Neural cell (in vitro differentiated cells): ENCODE measurements around the gene PLAU. TPM values are rescaled to one million over a fixed set of nuclear protein-coding genes. Genes with fewer than 3 reads are reported as not detected.

Experiments used
- H2AFZ ChIP-seq: fragments of 200-600, 300-800 bp; sonication (generic), shearing (Covaris generic); 2 replicates; pipeline ENCODE4 v1.6.0; 2014; ENCODE audit warnings: low read depth, mild to moderate bottlenecking, antibody characterized with exemption, low read length, moderate library complexity
- H3F3A ChIP-seq: fragments of 200-600 bp; shearing (Covaris generic); 2 replicates; pipeline ENCODE4 v1.6.1; 2016; ENCODE audit warnings: mild to moderate bottlenecking, moderate library complexity, mixed read lengths, antibody characterized with exemption, low read length; ENCODE audit not compliant: insufficient read depth, poor library complexity, severe bottlenecking
- H3K27ac ChIP-seq: fragments of 200-600, 300-800 bp; sonication (generic), shearing (Covaris generic); 2 replicates; pipeline ENCODE4 v1.5.1; 2014; ENCODE audit warnings: mild to moderate bottlenecking, low read length, moderate library complexity
- H3K27me3 ChIP-seq: fragments of 300-800, 200-600 bp; sonication (generic), shearing (Covaris generic); 2 replicates; pipeline ENCODE4 v1.6.0; 2014; ENCODE audit warnings: mild to moderate bottlenecking, low read depth, low read length, moderate library complexity; ENCODE audit not compliant: insufficient read depth
- H3K36me3 ChIP-seq: fragments of 300-800, 200-600 bp; sonication (generic), shearing (Covaris generic); 2 replicates; pipeline ENCODE4 v1.5.1; 2014; ENCODE audit warnings: mild to moderate bottlenecking, antibody characterized with exemption, low read length, moderate library complexity; ENCODE audit not compliant: insufficient read depth
- H3K4me2 ChIP-seq: fragments of 300-800, 200-600 bp; sonication (generic), shearing (Covaris generic); 2 replicates; pipeline ENCODE4 v1.6.0; 2014; ENCODE audit warnings: mild to moderate bottlenecking, low read length
- H3K4me3 ChIP-seq: fragments of 300-800, 200-600 bp; sonication (generic), shearing (Covaris generic); 2 replicates; pipeline ENCODE4 v1.5.1; 2014; ENCODE audit warnings: mild to moderate bottlenecking, low read length, moderate library complexity
- H3K79me2 ChIP-seq: fragments of 200-600 bp; shearing (Covaris generic); replicated peaks from 2 replicates; pipeline ENCODE4 v1.6.0; 2014; ENCODE audit warnings: mild to moderate bottlenecking, low read length, moderate library complexity; ENCODE audit not compliant: insufficient read depth
- H3K9ac ChIP-seq: fragments of 300-800, 200-600 bp; sonication (generic), shearing (Covaris generic); 2 replicates; pipeline ENCODE4 v1.6.1; 2016; ENCODE audit warnings: mild to moderate bottlenecking, low read length, mixed read lengths
- H3K9me2 ChIP-seq: fragments of 200-600 bp; shearing (Covaris generic); 2 replicates; pipeline ENCODE4 v1.6.1; 2016; ENCODE audit warnings: mild to moderate bottlenecking, low read length, mixed read lengths; ENCODE audit not compliant: insufficient read depth
- H3K9me3 ChIP-seq: fragments of 200-600, 300-800 bp; sonication (generic), shearing (Covaris generic); 2 replicates; pipeline ENCODE4 v1.6.1; 2016; ENCODE audit warnings: mild to moderate bottlenecking, mixed run types, low read length, moderate library complexity, mixed read lengths
- H4K20me1 ChIP-seq: fragments of 200-600 bp; shearing (Covaris generic); 2 replicates; pipeline ENCODE4 v1.6.1; 2016; ENCODE audit warnings: mild to moderate bottlenecking, mixed run types; ENCODE audit not compliant: insufficient read depth
- EP300 ChIP-seq: fragments of 450-650 bp; conservative IDR thresholded peaks from 2 replicates; pipeline ENCODE4 v1.6.1; 2014; ENCODE audit warnings: antibody characterized with exemption, mild to moderate bottlenecking, moderate library complexity; ENCODE audit not compliant: poor library complexity, severe bottlenecking
- EZH2 ChIP-seq: fragments of 200-600, 300-800 bp; shearing (Covaris generic), sonication (generic); IDR thresholded peaks from 2 replicates; pipeline ENCODE4 v1.6.1; 2014; ENCODE audit warnings: antibody characterized with exemption, low read length, borderline replicate concordance, mild to moderate bottlenecking; ENCODE audit not compliant: insufficient read depth, poor library complexity, severe bottlenecking
- MXI1 ChIP-seq: fragments of 450-650 bp; conservative IDR thresholded peaks from 2 replicates; pipeline ENCODE4 v1.6.1; 2014; ENCODE audit warnings: antibody characterized with exemption, mild to moderate bottlenecking; ENCODE audit not compliant: poor library complexity, severe bottlenecking
- POLR2AphosphoS5 ChIP-seq: IDR thresholded peaks from 2 replicates; pipeline ENCODE4 v1.6.1; 2012
- RAD21 ChIP-seq: fragments of 450-650 bp; conservative IDR thresholded peaks from 2 replicates; pipeline ENCODE4 v1.6.1; 2014; ENCODE audit warnings: antibody characterized with exemption, mild to moderate bottlenecking, moderate library complexity
- SMC3 ChIP-seq: fragments of 450-650 bp; conservative IDR thresholded peaks from 2 replicates; pipeline ENCODE4 v1.6.1; 2014; ENCODE audit warnings: antibody characterized with exemption, mild to moderate bottlenecking, moderate library complexity; ENCODE audit not compliant: poor library complexity
- TAF1 ChIP-seq: IDR thresholded peaks from 2 replicates; pipeline ENCODE4 v1.6.1; 2012; ENCODE audit warnings: low read depth
- polyA plus RNA-seq: library from polyadenylated mRNA; depleted of rRNA; stranded (reverse); fragments of >200 nt; gene quantifications from 2 replicates; pipeline ENCODE4 v1.2.3, GENCODE V29; 2014
- TF ChIP-seq, protein P1 (sequence below): fragments of 450-650 bp; IDR thresholded peaks from 2 replicates; pipeline ENCODE4 v1.5.1; 2014; ENCODE audit warnings: antibody characterized with exemption, mild to moderate bottlenecking, moderate library complexity; ENCODE audit not compliant: poor library complexity, severe bottlenecking
- TF ChIP-seq, protein P2 (sequence below): IDR thresholded peaks from 2 replicates; pipeline ENCODE4 v1.6.1; 2012; ENCODE audit warnings: borderline replicate concordance

The PLAU gene
- polyA plus RNA-seq, 1 donor from 2014 or later = 1.1 TPM

DNA sequence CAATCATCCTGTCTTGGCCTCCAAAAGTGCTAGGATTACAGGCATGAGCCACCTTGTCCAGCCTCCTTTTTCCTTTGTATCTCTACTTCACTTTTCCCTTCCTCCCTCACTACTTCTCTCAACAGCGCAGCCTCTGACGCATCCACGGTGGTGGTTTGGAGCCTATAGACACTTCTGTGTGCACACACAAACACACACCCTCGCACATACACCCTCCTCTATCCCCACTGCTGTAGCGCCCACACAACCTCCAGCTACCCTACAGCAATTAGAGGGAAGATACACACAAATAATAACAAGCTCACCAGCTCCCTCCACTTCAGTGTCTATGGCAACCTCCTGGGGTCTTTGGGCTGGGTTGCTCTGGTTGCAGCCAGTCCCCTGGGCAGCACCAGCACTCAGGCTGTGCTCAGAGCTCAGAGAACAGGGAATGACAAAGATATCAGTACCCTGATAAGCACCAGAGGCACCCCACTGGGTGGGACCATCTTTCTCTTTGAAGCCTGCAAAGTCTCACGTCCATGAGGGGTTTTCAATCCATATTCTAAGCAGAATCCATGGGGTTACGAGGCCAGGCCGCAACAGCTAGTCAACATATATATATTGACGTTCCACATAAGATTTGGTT is 33.3 kb upstream of the PLAU start:
- no peak overlapping the region for H3K4me2 ChIP-seq
- H3K27me3 ChIP-seq = no peaks in the 10 kb centered on the region

DNA sequence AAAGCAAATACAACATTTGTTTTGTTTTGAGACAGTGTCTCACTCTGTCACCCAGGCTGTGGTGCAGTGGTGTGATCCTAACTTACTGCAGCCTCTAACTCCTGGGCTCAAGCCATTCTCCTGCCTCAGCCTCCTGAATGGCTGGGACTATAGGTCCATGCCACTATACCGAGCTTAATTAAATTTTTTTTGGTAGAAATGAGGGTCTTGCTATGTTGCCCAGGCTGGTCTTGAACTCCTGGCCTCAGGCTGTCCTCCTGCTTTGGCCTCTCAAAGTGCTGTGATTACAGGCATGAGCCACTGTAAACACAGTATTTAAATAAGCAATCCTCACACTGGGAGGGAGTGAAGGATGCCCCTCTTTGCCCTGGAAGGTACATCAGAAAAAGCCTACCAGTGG is 32.6 kb upstream of the PLAU start:
- no peak for TF ChIP-seq EP300
- TF ChIP-seq EZH2 = no peak
- no peak for TF ChIP-seq RAD21
- TF ChIP-seq, protein P1, sequence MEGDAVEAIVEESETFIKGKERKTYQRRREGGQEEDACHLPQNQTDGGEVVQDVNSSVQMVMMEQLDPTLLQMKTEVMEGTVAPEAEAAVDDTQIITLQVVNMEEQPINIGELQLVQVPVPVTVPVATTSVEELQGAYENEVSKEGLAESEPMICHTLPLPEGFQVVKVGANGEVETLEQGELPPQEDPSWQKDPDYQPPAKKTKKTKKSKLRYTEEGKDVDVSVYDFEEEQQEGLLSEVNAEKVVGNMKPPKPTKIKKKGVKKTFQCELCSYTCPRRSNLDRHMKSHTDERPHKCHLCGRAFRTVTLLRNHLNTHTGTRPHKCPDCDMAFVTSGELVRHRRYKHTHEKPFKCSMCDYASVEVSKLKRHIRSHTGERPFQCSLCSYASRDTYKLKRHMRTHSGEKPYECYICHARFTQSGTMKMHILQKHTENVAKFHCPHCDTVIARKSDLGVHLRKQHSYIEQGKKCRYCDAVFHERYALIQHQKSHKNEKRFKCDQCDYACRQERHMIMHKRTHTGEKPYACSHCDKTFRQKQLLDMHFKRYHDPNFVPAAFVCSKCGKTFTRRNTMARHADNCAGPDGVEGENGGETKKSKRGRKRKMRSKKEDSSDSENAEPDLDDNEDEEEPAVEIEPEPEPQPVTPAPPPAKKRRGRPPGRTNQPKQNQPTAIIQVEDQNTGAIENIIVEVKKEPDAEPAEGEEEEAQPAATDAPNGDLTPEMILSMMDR = no peak
- TF ChIP-seq MXI1 = no peak
- TF ChIP-seq POLR2AphosphoS5 = no peak
- no peak for TF ChIP-seq SMC3
- TF ChIP-seq, protein P2, sequence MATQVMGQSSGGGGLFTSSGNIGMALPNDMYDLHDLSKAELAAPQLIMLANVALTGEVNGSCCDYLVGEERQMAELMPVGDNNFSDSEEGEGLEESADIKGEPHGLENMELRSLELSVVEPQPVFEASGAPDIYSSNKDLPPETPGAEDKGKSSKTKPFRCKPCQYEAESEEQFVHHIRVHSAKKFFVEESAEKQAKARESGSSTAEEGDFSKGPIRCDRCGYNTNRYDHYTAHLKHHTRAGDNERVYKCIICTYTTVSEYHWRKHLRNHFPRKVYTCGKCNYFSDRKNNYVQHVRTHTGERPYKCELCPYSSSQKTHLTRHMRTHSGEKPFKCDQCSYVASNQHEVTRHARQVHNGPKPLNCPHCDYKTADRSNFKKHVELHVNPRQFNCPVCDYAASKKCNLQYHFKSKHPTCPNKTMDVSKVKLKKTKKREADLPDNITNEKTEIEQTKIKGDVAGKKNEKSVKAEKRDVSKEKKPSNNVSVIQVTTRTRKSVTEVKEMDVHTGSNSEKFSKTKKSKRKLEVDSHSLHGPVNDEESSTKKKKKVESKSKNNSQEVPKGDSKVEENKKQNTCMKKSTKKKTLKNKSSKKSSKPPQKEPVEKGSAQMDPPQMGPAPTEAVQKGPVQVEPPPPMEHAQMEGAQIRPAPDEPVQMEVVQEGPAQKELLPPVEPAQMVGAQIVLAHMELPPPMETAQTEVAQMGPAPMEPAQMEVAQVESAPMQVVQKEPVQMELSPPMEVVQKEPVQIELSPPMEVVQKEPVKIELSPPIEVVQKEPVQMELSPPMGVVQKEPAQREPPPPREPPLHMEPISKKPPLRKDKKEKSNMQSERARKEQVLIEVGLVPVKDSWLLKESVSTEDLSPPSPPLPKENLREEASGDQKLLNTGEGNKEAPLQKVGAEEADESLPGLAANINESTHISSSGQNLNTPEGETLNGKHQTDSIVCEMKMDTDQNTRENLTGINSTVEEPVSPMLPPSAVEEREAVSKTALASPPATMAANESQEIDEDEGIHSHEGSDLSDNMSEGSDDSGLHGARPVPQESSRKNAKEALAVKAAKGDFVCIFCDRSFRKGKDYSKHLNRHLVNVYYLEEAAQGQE = no peak
- no peak for TF ChIP-seq TAF1
- H3K9me2 ChIP-seq = no peaks in the 10 kb centered on the region
- no peaks in the 10 kb centered on the region for H3K27me3 ChIP-seq
- H2AFZ ChIP-seq = no peak overlapping the region
- H3K36me3 ChIP-seq = no peaks in the 10 kb centered on the region
- H3K27ac ChIP-seq = no peak overlapping the region
- H3K79me2 ChIP-seq = no peaks in the 10 kb centered on the region
- no peak overlapping the region for H3K4me3 ChIP-seq
- H4K20me1 ChIP-seq = no peaks in the 10 kb centered on the region
- no peaks in the 10 kb centered on the region for H3K9me3 ChIP-seq
- H3K4me2 ChIP-seq = no peak overlapping the region
- no peak overlapping the region for H3K9ac ChIP-seq
- H3F3A ChIP-seq = no peaks in the 10 kb centered on the region

More for the DNA sequence above, 33.3 kb upstream of the PLAU start:
- no peaks in the 10 kb centered on the region for H3K9me2 ChIP-seq
- H3K79me2 ChIP-seq = no peaks in the 10 kb centered on the region
- no peak overlapping the region for H3K4me3 ChIP-seq
- no peak overlapping the region for H3K27ac ChIP-seq
- TF ChIP-seq, protein P2 = no peak
- TF ChIP-seq TAF1 = no peak
- no peak for TF ChIP-seq MXI1
- no peak for TF ChIP-seq RAD21
- TF ChIP-seq POLR2AphosphoS5 = no peak
- no peak for TF ChIP-seq SMC3
- TF ChIP-seq, protein P1 = no peak
- TF ChIP-seq EP300 = no peak
- TF ChIP-seq EZH2 = no peak
- no peaks in the 10 kb centered on the region for H4K20me1 ChIP-seq
- no peak overlapping the region for H2AFZ ChIP-seq
- no peak overlapping the region for H3K9ac ChIP-seq
- no peaks in the 10 kb centered on the region for H3K9me3 ChIP-seq
- no peaks in the 10 kb centered on the region for H3K36me3 ChIP-seq
- H3F3A ChIP-seq = no peaks in the 10 kb centered on the region
